ENCODE results near the gene SCP2. TPM values are rescaled to one million over a fixed set of nuclear protein-coding genes. Genes with fewer than 3 reads are reported as not detected.

Gene SCP2
- total and polyA plus RNA-seq, 4 donors, result 85.6 to 157 (median 128) TPM

- ATAC-seq (ENCODE audit: insufficient read depth, low FRiP score), result no peak
- 1% methylated on average over 46 to 73 of the region's 73 CpGs for WGBS, 2 donors
- no peak within 1 kb of the TSS for H3K9ac ChIP-seq (ENCODE audit: insufficient read depth in 1 of 2, low read length in 2 of 2)
Measured at GRCh38 chr1:53061859-53062707, 135.0 kb downstream of the SCP2 start, which contains the start of gene PODN. PODN (plus strand) TSS chr1:53062213; CDS start chr1:53069856, 7,643 bp downstream.

GRCh38 chr1:53062708-53063591 is 135.9 kb downstream of the SCP2 start:
- Histone ChIP-seq H3K36me3 (ENCODE audit: control insufficient read depth in 4 of 4, insufficient read depth in 4 of 4, low read length in 4 of 4) (no peaks in the 10 kb centered on the region), H3K9me3 (ENCODE audit: control insufficient read depth in 4 of 4, insufficient read depth in 3 of 4, low read length in 3 of 4) (no peaks in the 10 kb centered on the region), H3K27ac (ENCODE audit: low read depth in 1 of 2, low read length in 1 of 2) (no peak overlapping the region), H3K4me3 (peak overlapping the region; percentile 29), H3K27me3 (ENCODE audit: control insufficient read depth in 3 of 3, insufficient read depth in 3 of 3, low read length in 2 of 3) (peaks cover 0 to 15% (median 0%) of the 10 kb centered on the region in 3 donors), H3K4me1 (ENCODE audit: control insufficient read depth in 5 of 5, insufficient read depth in 5 of 5, low read length in 5 of 5) (peaks cover 0 to 44% (median 9%) of the 10 kb centered on the region in 5 donors), H3K9ac (ENCODE audit: insufficient read depth in 1 of 2, low read length in 2 of 2) (no peak overlapping the region)
- no peak for DNase-seq
- WGBS, 2 donors, result 18 to 20% methylated on average over 60 to 61 of the region's 61 CpGs
- no peak for ATAC-seq (ENCODE audit: insufficient read depth, low FRiP score)
- no peak for TF ChIP-seq CTCF (IDR thresholded peaks at IDR 0.05; ENCODE audit: control extremely low read depth, extremely low read depth)

More at GRCh38 chr1:53061859-53062707, 135.0 kb downstream of the SCP2 start, which contains the start of gene PODN:
- DNase-seq, result peak; percentile 58 to 70 (median 70)
- Histone ChIP-seq H3K4me3 (peak within 1 kb of the TSS; percentile 29), H3K27me3 (ENCODE audit: control insufficient read depth in 3 of 3, insufficient read depth in 3 of 3, low read length in 2 of 3) (peaks cover 0 to 15% (median 0%) of the 10 kb centered on the region in 3 donors), H3K4me1 (ENCODE audit: control insufficient read depth in 5 of 5, insufficient read depth in 5 of 5, low read length in 5 of 5) (peaks cover 0 to 46% (median 10%) of the 10 kb centered on the region in 5 donors), H3K27ac (ENCODE audit: low read depth in 1 of 2, low read length in 1 of 2) (peak within 1 kb of the TSS in 1 of 2 donors; percentile 46), H3K36me3 (ENCODE audit: control insufficient read depth in 4 of 4, insufficient read depth in 4 of 4, low read length in 4 of 4) (no peaks in the 10 kb centered on the region), H3K9me3 (ENCODE audit: control insufficient read depth in 4 of 4, insufficient read depth in 3 of 4, low read length in 3 of 4) (no peaks in the 10 kb centered on the region)
- no peak for TF ChIP-seq CTCF (IDR thresholded peaks at IDR 0.05; ENCODE audit: control extremely low read depth, extremely low read depth)

GRCh38 chr1:53063744-53064515 is 136.9 kb downstream of the SCP2 start:
- DNase-seq (no peak), ATAC-seq (ENCODE audit: insufficient read depth, low FRiP score) (no peak)
- H3K27me3 ChIP-seq (ENCODE audit: control insufficient read depth in 3 of 3, insufficient read depth in 3 of 3, low read length in 2 of 3), result peaks cover 0 to 15% (median 0%) of the 10 kb centered on the region in 3 donors
- H3K36me3 ChIP-seq (ENCODE audit: control insufficient read depth in 4 of 4, insufficient read depth in 4 of 4, low read length in 4 of 4), result no peaks in the 10 kb centered on the region
- H3K9ac ChIP-seq (ENCODE audit: insufficient read depth in 1 of 2, low read length in 2 of 2), result no peak overlapping the region
- no peak for TF ChIP-seq CTCF (IDR thresholded peaks at IDR 0.05; ENCODE audit: control extremely low read depth, extremely low read depth)
- no peak overlapping the region for H3K27ac ChIP-seq (ENCODE audit: low read depth in 1 of 2, low read length in 1 of 2)
- no peaks in the 10 kb centered on the region for H3K9me3 ChIP-seq (ENCODE audit: control insufficient read depth in 4 of 4, insufficient read depth in 3 of 4, low read length in 3 of 4)
- H3K4me1 ChIP-seq (ENCODE audit: control insufficient read depth in 5 of 5, insufficient read depth in 5 of 5, low read length in 5 of 5), result peaks cover 0 to 35% (median 9%) of the 10 kb centered on the region in 5 donors
- H3K4me3 ChIP-seq, result no peak overlapping the region
- WGBS, 2 donors, result 93% methylated on average over 9 of the region's 9 CpGs
